Eye (tissue), 1 donor: ENCODE results near the gene TBX18.

Source experiments
- DNase-seq: peaks from one replicate; pipeline ENCODE4 v3.0.0-alpha.2; 2015

Gene TBX18

GRCh38 chr6:84764332-84765049 is at the start of gene TBX18:
TBX18 (minus strand) TSS chr6:84764598; CDS start chr6:84764181, 417 bp downstream.
- DNase-seq, result peak; percentile 97

- DNase-seq, result no peak
These were observed 47.0 kb upstream of the TBX18 start for GRCh38 chr6:84811351-84811750.

- no peak for DNase-seq
These were observed 45.1 kb upstream of the TBX18 start for GRCh38 chr6:84809455-84809854.

DNA sequence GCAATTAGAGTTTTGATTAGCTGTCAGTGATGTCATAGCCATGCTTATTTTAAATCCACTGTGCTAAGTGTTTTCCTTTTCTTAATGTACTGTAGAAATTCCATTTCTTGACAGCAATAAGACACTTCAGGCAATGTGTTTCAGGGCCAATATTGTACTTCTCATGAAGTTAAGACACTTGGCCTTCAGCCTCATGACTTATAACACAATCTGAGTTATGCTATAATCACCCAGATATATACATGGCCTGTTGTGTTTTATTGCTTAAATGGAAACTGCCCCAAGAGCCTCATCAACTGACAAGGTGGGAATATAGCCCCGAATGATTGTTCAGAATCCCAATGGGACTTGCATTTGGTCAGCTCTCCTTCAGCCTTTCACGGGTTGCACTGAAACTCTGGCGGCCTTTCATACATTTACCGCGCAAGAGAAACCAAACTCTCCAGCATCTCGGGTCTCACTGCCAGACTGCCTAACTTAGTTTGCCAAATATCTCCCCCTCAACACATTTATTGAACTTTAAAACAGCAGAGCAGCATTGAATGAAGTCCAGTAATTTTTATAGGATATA is 44.2 kb upstream of the TBX18 start:
- DNase-seq, result peak; percentile 27

DNA sequence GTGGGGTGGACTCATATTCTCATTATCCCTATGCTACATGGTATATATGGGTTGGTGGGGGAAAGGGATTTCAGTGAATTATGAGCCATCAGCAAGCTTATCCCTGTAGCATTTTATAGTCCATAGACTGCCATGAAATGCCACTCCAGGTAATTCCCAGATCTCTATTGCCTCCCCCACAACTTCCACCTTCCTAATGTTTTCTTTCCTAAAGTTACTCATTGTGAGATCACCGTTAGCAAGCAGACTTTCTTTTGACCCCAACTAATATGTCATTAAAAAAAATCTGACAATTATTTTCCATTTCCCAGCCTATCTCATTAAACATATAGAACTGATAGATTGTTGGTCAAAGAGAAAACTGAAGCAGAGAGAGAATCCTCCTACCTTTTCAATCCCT is 40.7 kb upstream of the TBX18 start:
- DNase-seq, result no peak

DNA sequence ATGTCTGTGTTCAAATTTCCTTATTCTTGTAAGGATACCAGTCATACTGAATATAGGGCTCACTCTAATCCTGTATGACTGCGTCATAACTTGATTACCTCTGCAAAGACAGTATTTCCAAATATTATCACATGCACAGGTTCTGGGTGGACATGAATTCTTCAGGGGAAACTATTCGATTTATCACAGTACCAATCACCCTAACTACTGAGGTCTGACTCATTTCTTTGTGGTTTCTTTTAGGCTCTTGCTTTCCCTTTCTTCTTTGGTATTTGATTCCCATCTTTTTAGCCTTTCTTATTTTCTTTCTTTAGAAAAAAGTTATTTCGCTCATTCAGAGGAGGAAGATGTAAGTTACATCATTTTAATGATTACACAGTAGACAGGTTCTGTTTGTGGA is 40.3 kb upstream of the TBX18 start:
- no peak for DNase-seq

GRCh38 chr6:84801250-84801649 is 36.9 kb upstream of the TBX18 start:
- no peak for DNase-seq

DNA sequence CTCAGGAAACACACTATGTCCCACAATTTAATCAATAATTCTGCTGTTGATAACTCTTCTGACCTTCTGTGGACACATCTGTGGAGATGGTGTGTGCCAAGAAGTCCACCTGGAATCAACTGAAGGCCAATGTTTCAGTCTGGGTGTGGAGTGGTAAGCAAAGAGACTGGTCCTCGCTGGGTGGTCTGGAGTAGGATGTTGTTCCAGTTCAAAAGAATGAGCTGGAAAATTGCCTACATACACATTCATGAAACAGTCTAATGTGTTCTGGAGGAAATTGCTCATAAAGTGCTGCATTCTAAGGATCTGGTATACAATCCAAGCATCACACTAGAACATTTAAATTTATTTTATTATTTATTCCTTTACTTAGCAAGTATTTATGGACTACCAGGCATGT is 33.9 kb upstream of the TBX18 start:
- DNase-seq, result peak; percentile 18

- DNase-seq, result no peak
These were observed 31.9 kb upstream of the TBX18 start for GRCh38 chr6:84796343-84796742.

GRCh38 chr6:84791927-84792326 is 27.5 kb upstream of the TBX18 start:
- DNase-seq, result no peak

GRCh38 chr6:84791233-84791632 is 26.8 kb upstream of the TBX18 start:
- no peak for DNase-seq

GRCh38 chr6:84789170-84789569 is 24.8 kb upstream of the TBX18 start:
- DNase-seq, result no peak

GRCh38 chr6:84788689-84789088 is 24.3 kb upstream of the TBX18 start:
- no peak for DNase-seq

DNA sequence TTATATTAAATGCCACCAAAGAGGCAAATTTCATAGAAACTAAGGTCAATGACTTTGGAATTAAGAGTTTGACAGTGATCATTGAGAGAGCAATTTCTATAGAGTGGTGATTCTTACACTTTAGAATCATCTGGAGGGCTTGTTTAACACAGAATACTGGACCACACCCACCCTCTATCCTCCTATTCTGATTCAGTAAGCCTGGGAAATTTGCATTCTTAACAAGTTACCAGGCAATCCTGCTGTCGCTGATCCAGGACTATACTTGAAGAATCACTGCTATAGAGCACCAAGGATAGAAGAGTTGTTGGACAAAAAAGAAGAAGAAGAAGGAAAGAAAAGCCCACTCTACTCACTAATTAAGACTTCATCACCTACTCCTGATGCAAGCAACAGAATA is 21.3 kb upstream of the TBX18 start:
- no peak for DNase-seq

DNA sequence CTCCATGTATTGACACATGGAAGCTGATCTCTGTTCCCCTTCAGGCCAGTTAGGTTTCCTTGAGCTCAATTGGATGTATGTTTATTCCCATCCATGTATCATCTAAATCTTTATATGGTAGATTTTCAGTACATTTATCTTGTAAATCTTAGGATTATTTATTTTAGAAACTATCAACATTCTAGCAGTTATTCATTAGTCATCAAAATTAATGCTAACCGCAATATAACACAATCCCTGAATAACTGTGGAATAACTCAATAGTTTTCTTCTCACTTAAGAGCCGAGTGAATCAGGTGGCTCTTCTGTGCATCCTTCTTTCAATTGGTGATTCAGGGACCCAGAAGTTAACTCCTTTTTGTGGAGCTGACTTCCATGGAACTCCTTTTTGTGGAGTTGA is 15.5 kb upstream of the TBX18 start:
- DNase-seq, result no peak

DNA sequence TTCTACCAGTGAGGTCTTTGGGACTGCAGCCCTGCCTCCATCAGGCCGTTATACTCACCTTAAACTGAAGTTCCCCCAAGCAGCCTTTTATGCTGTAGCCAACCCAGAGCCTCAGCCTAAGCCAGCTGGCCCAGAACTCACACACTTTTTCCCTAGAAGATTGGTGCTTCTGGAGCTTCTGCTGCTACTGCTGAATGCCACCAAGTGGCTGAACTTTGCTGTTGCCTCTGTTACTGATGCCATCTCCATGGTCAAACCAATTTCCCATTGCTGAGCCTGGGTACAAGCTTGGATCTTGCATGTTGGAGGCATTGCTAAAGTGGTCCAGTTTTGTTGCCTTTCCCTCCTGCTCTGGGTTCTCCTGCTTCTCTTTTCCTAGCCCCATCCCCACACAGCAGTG is 15.0 kb upstream of the TBX18 start:
- DNase-seq, result no peak

DNA sequence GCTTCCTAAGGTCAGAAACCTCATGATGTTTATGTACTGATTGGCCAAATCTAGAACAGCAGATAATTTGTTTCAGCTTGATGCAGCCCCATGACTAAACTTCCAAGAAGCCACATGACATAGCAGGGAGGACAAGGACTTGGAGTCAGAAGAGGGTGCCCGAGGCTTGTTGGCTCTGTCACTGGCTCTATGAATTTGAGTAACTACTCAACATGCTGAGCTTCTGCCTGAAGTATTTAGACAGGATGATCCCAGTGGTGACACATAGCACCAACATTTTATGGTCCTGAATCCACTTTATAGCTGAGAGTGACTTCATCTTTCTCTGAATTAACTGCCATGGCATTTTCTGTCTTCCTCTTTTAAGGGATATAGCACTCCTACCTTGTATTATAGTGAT is 13.5 kb upstream of the TBX18 start:
- no peak for DNase-seq

GRCh38 chr6:84776392-84776791 is 12.0 kb upstream of the TBX18 start:
- DNase-seq, result no peak

DNA sequence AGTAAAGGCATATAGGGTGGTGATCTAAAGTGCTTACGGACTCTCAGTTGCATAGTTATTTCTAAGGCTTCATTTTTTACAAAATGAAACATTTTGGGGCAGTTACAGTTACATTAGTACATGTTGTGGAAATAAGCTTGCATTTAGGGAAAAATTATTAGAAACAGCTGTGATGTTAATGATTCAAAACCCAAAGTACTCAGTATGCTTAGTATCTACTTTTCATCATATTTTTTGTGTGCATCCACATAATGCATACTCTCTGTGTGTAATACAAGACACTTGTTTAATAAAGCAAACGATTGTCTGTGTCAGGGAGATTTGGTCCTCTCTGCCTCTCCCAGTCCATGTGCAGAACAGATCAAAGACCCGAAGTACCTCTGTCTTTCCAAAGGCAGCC is 11.4 kb upstream of the TBX18 start:
- DNase-seq, result peak; percentile 53

GRCh38 chr6:84774985-84775284 is 10.5 kb upstream of the TBX18 start:
- DNase-seq, result peak; percentile 79

DNA sequence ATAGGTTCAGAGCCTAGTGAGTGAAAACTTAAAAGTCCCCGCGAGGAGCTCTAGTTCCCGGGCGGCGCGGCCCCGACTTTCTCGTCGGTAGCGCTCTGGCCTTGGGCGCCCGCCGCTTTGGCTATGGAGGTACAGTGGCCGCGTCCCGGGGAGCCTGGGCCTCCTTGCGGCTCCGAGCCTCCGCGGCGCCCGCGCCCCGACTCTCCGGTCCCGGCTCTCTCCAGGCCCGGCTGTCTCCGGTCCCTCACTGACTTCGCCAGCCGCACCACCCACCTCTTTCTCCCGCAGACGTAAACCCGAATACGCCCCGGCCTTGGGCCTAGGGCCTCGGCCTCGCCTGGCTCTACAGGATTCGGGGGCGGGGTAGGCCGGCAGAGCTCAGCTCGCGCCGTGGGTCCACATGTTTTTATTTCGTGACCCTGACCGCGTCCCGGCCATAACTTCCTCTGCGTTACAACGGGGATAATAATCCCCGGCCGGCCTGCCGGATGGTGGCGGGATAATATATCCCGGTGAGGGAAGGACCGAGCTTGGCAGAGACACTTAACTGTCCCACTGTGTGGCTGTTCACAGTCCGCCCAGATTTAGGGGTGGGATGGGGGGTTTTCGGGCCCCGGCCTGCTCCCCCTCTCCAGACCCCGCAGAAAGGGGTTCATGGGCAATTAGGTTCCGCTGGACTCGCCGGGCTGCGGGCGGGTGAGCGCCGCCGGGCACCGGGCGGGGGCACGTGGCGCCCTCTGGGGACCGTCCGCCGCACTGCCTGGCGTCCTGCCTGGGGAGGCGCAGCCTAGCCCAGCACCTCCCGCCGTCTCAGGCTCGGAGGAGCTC is 10.0 kb upstream of the TBX18 start:
- DNase-seq, result peak; percentile 82

DNA sequence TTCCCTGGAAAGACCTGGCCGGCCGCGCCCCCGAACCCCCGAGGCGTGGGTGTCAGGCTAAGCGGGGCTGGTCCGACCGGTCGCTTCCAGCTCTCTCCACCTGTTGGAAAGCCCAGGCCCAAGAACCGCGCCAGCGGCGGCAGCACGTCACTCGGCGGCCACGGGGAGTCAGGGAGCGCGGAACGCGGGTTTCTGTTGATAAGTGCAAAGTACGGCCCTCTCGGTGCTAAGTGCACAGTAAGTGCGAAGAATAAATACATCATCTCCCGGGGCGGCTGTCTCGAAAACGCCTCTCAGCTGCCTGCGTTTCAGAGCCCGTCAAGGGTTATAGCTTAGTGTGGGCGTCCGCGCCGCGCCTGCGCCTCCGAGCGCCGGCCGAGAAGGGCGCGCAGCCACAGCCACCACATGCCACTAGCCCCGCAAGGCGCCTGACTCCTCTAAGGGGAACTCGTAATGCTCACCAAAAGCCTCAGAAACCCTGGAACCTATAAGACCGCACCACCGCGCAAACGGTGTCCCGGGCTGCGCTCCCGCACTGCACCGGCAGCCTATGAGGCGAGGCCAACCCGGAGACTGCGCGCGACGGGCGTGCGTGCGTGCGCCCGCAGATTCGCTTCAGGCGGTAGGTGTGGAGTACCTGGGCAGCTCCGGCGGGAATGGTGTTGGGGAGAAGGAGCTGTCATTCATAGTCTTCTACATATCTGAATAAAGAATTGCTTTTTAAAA is 9.2 kb upstream of the TBX18 start:
- peak; percentile 84 for DNase-seq

GRCh38 chr6:84773133-84773430 is 8.7 kb upstream of the TBX18 start:
- no peak for DNase-seq
